GM23338 (cell line): ENCODE data around the gene ERVH48-1. TPM values are rescaled to one million over a fixed set of nuclear protein-coding genes. Genes with fewer than 3 reads are reported as not detected.

Experiments
- ATAC-seq: fragments of 200-7000 bp; cut with Tn5 transposase; 3 replicates; pipeline ENCODE4 v1.9.1; 2020
- DNase-seq: peaks from one replicate; pipeline ENCODE4 v3.0.0-alpha.2; 2015; ENCODE audit warnings: low spot score
- H2AFZ ChIP-seq: fragments of 200-600 bp; sonication (generic); 2 replicates; pipeline ENCODE4 v1.8.0; 2016; ENCODE audit warnings: antibody characterized with exemption, mild to moderate bottlenecking, moderate library complexity
- H3F3A ChIP-seq: fragments of 200-600 bp; sonication (generic); replicated peaks from 2 replicates; pipeline ENCODE4 v1.8.0; 2017; ENCODE audit warnings: antibody characterized with exemption, mixed run types, low read depth
- H3K27ac ChIP-seq: fragments of 200-600 bp; sonication (generic); 2 replicates; pipeline ENCODE4 v1.6.1; 2016; ENCODE audit warnings: low read depth
- H3K27me3 ChIP-seq: fragments of 200-600 bp; sonication (generic); 2 replicates; pipeline ENCODE4 v1.8.0; 2016; ENCODE audit warnings: mild to moderate bottlenecking, mixed run types, moderate library complexity; ENCODE audit not compliant: insufficient read depth
- H3K36me3 ChIP-seq: fragments of 200-600 bp; sonication (generic); 2 replicates; pipeline ENCODE4 v1.8.0; 2016; ENCODE audit warnings: mild to moderate bottlenecking; ENCODE audit not compliant: insufficient read depth
- H3K4me1 ChIP-seq: fragments of 200-600 bp; sonication (generic); 2 replicates; pipeline ENCODE4 v1.8.0; 2016; ENCODE audit warnings: mild to moderate bottlenecking, moderate library complexity; ENCODE audit not compliant: insufficient read depth
- H3K4me2 ChIP-seq: fragments of 200-600 bp; sonication (generic); 2 replicates; pipeline ENCODE4 v1.7.1; 2017; ENCODE audit warnings: mixed run types
- H3K4me3 ChIP-seq: fragments of 200-600 bp; sonication (generic); 2 replicates; pipeline ENCODE4 v1.6.1; 2016; ENCODE audit warnings: mixed run types
- H3K79me2 ChIP-seq: fragments of 200-600 bp; sonication (generic); replicated peaks from 2 replicates; pipeline ENCODE4 v1.8.0; 2017; ENCODE audit warnings: mild to moderate bottlenecking; ENCODE audit not compliant: insufficient read depth
- H3K9me2 ChIP-seq: fragments of 200-600 bp; sonication (generic); 2 replicates; pipeline ENCODE4 v1.8.0; 2017; ENCODE audit not compliant: insufficient read depth
- H4K20me1 ChIP-seq: fragments of 200-600 bp; sonication (generic); replicated peaks from 2 replicates; pipeline ENCODE4 v1.8.0; 2017; ENCODE audit warnings: mild to moderate bottlenecking; ENCODE audit not compliant: insufficient read depth
- H3K27ac Mint-ChIP-seq: 2 replicates; pipeline ENCODE4 v1.8.0; 2020; ENCODE audit warnings: inconsistent platforms, mild to moderate bottlenecking, moderate library complexity, mixed read lengths
- H3K27me3 Mint-ChIP-seq: 3 replicates; pipeline ENCODE4 v1.8.0; 2022; ENCODE audit warnings: low read depth, mild to moderate bottlenecking, moderate library complexity, mixed read lengths, inconsistent platforms; ENCODE audit not compliant: insufficient read depth, poor library complexity
- H3K36me3 Mint-ChIP-seq: 3 replicates; pipeline ENCODE4 v1.8.0; 2021; ENCODE audit warnings: low read depth, mild to moderate bottlenecking, inconsistent platforms, moderate library complexity, mixed read lengths
- H3K4me1 Mint-ChIP-seq: 3 replicates; pipeline ENCODE4 v1.8.0; 2020; ENCODE audit warnings: mild to moderate bottlenecking, inconsistent platforms, mixed read lengths
- H3K4me3 Mint-ChIP-seq: 3 replicates; pipeline ENCODE4 v1.8.0; 2021; ENCODE audit warnings: moderate library complexity, mild to moderate bottlenecking, inconsistent platforms, mixed read lengths
- H3K9me3 Mint-ChIP-seq: 3 replicates; pipeline ENCODE4 v1.8.0; 2020; ENCODE audit warnings: moderate library complexity, mild to moderate bottlenecking, inconsistent platforms, mixed read lengths
- CREB1 ChIP-seq: fragments of 250-450 bp; sonication (Bioruptor Pico); IDR thresholded peaks from 2 replicates; pipeline ENCODE4 v1.5.0; 2020; ENCODE audit warnings: low read depth, mild to moderate bottlenecking, moderate library complexity
- EZH2 ChIP-seq: fragments of 200-600 bp; sonication (generic); IDR thresholded peaks from one replicate; pipeline ENCODE4 v1.8.0; 2017; ENCODE audit warnings: antibody characterized with exemption, mild to moderate bottlenecking, low read depth; ENCODE audit not compliant: unreplicated experiment
- EZH2phosphoT487 ChIP-seq: fragments of 200-600 bp; sonication (generic); IDR thresholded peaks from one replicate; pipeline ENCODE4 v1.8.1; 2018; ENCODE audit warnings: antibody characterized with exemption; ENCODE audit not compliant: unreplicated experiment
- POLR2AphosphoS5 ChIP-seq: IDR thresholded peaks from 2 replicates; pipeline ENCODE4 v1.6.1; 2016; ENCODE audit warnings: antibody characterized with exemption, low read depth
- REST ChIP-seq: IDR thresholded peaks from one replicate; pipeline ENCODE4 v1.6.1; 2018; ENCODE audit warnings: antibody characterized with exemption; ENCODE audit not compliant: unreplicated experiment
- STAT1 ChIP-seq: IDR thresholded peaks from one replicate; pipeline ENCODE4 v1.6.1; 2016; ENCODE audit warnings: antibody characterized with exemption; ENCODE audit not compliant: unreplicated experiment
- ZNF114 ChIP-seq: fragments of 250-450 bp; sonication (Bioruptor Pico); IDR thresholded peaks from 2 replicates; pipeline ENCODE4 v1.5.0; 2020; ENCODE audit warnings: mild to moderate bottlenecking, moderate library complexity
- ZNF331 ChIP-seq: fragments of 250-450 bp; sonication (Bioruptor Pico); IDR thresholded peaks from 2 replicates; pipeline ENCODE4 v1.5.0; 2020; ENCODE audit warnings: low read depth, mild to moderate bottlenecking, moderate library complexity
- polyA plus RNA-seq: library from polyadenylated mRNA; unstranded; fragments of >200 nt; fragmentation: Nextera tagmentation; extraction: Ambion mirVana; gene quantifications from 2 replicates; pipeline ENCODE4 v1.2.1, GENCODE V29; 2016
- total RNA-seq: library from RNA; depleted of rRNA; stranded (reverse); fragments of >200 nt; shearing (Covaris generic); gene quantifications from 2 replicates; pipeline ENCODE4 v1.2.3, GENCODE V29; 2014
- TF ChIP-seq, protein P1 (sequence below): IDR thresholded peaks from 2 replicates; pipeline ENCODE4 v1.6.1; 2016; ENCODE audit warnings: antibody characterized with exemption
- TF ChIP-seq, protein P2 (sequence below), 2 experiments: fragments of 200-600 bp in 1 of 2; sonication (generic) in 1 of 2; conservative IDR thresholded peaks; 2 replicates each; pipeline versions ENCODE4 v1.5.1 to v1.6.1; 2016 to 2017; ENCODE audit warnings: antibody characterized with exemption in 2 of 2, low read depth in 2 of 2, mild to moderate bottlenecking in 2 of 2, moderate library complexity in 1 of 2

Gene ERVH48-1
- total and polyA plus RNA-seq, 2 experiments from 2014 or later, result 31.7 to 37.0 TPM

DNA sequence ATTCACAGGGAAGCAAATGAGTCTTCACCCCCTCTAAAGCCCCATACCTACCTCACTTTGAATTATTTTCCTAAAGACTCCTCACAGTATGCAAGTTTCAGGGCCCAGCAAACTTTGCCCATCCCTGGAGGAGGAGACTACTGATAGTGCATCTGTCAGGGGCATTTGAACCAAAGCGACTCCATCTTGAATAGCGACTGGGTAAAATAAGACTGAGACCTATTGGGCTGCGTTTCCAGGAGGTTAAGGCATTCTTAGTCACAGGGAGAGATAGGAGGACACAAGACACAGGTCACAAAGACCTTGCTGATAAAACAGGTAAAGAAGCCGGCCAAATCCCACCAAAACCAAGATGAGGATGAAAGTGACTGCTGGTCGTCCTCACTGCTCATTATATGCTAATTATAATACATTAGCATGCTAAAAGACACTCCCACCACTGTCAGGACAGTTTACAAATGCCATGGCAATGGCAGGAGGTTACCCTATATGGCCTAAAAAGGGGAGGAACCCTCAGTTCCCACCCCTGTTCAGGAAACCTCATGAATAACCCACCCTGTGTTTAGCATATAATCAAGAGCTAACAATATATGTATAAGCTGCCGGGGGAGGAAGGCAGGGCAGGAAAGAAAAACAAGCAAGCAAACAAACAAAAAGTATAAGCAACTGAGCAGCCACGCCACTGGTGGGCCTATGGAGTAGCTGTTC is 45.7 kb upstream of the ERVH48-1 start:
- H3K4me3 Mint-ChIP-seq, result no peak overlapping the region; the same call in 2 of the 3 replicates
- no peak overlapping the region for H3K4me3 ChIP-seq
- H3F3A ChIP-seq, result no peaks in the 10 kb centered on the region
- H3K79me2 ChIP-seq, result peaks cover 10% of the 10 kb centered on the region
- peaks cover 3% of the 10 kb centered on the region; the same call in 1 of the 2 replicates for H3K9me2 ChIP-seq
- no peaks in the 10 kb centered on the region for H4K20me1 ChIP-seq
- H3K27me3 Mint-ChIP-seq, result peaks cover 20% of the 10 kb centered on the region
- H3K4me1 Mint-ChIP-seq, result peaks cover 28% of the 10 kb centered on the region
- H3K27me3 ChIP-seq, result no peaks in the 10 kb centered on the region
- H3K4me2 ChIP-seq, result 0 out of 2 replicates have a peak overlapping the region, but pooled peaks have one; percentile 42
- peaks cover 2% of the 10 kb centered on the region; the same call in 2 of the 3 replicates for H3K9me3 Mint-ChIP-seq
- ATAC-seq (no peak), DNase-seq (peak; percentile 45)
- no peaks in the 10 kb centered on the region for H3K36me3 ChIP-seq
- peak overlapping the region; percentile 77; the same call in 1 of the 2 replicates for H3K27ac Mint-ChIP-seq
- peak overlapping the region; percentile 92; the same call in 1 of the 2 replicates for H3K27ac ChIP-seq
- TF ChIP-seq POLR2AphosphoS5 (no peak), ZNF114 (CRISPR knock-in tag) (no peak), EZH2 (no peak), ZNF331 (CRISPR knock-in tag) (no peak)
- TF ChIP-seq, protein P1, sequence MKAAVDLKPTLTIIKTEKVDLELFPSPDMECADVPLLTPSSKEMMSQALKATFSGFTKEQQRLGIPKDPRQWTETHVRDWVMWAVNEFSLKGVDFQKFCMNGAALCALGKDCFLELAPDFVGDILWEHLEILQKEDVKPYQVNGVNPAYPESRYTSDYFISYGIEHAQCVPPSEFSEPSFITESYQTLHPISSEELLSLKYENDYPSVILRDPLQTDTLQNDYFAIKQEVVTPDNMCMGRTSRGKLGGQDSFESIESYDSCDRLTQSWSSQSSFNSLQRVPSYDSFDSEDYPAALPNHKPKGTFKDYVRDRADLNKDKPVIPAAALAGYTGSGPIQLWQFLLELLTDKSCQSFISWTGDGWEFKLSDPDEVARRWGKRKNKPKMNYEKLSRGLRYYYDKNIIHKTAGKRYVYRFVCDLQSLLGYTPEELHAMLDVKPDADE, result no peak
- TF ChIP-seq, protein P2, sequence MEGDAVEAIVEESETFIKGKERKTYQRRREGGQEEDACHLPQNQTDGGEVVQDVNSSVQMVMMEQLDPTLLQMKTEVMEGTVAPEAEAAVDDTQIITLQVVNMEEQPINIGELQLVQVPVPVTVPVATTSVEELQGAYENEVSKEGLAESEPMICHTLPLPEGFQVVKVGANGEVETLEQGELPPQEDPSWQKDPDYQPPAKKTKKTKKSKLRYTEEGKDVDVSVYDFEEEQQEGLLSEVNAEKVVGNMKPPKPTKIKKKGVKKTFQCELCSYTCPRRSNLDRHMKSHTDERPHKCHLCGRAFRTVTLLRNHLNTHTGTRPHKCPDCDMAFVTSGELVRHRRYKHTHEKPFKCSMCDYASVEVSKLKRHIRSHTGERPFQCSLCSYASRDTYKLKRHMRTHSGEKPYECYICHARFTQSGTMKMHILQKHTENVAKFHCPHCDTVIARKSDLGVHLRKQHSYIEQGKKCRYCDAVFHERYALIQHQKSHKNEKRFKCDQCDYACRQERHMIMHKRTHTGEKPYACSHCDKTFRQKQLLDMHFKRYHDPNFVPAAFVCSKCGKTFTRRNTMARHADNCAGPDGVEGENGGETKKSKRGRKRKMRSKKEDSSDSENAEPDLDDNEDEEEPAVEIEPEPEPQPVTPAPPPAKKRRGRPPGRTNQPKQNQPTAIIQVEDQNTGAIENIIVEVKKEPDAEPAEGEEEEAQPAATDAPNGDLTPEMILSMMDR (conservative IDR thresholded peaks at IDR 0.05; ENCODE audit: low read depth in 2 of 2), result no peak
- H3K36me3 Mint-ChIP-seq, result peaks cover 3% of the 10 kb centered on the region
- peaks cover 26% of the 10 kb centered on the region for H3K4me1 ChIP-seq
- no peak overlapping the region for H2AFZ ChIP-seq

GRCh38 chr21:42969193-42969600 is 43.8 kb upstream of the ERVH48-1 start:
- Histone ChIP-seq H3F3A (no peaks in the 10 kb centered on the region), H3K4me3 (no peak overlapping the region), H3K79me2 (no peaks in the 10 kb centered on the region), H3K27ac (no peak overlapping the region), H4K20me1 (no peaks in the 10 kb centered on the region), H2AFZ (peak overlapping the region; percentile 66; the same call in 1 of the 2 replicates), H3K4me2 (no peak overlapping the region), H3K9me2 (peaks cover 3% of the 10 kb centered on the region; the same call in 1 of the 2 replicates), H3K36me3 (no peaks in the 10 kb centered on the region), H3K4me1 (peaks cover 21% of the 10 kb centered on the region), H3K27me3 (no peaks in the 10 kb centered on the region)
- Mint-ChIP-seq H3K36me3 (no peaks in the 10 kb centered on the region; the same call in 2 of the 3 replicates), H3K4me3 (no peak overlapping the region), H3K4me1 (peaks cover 25% of the 10 kb centered on the region), H3K27ac (no peak overlapping the region), H3K9me3 (no peaks in the 10 kb centered on the region), H3K27me3 (peaks cover 23% of the 10 kb centered on the region)
- DNase-seq (no peak), ATAC-seq (no peak)
- TF ChIP-seq STAT1 (no peak), REST (no peak), CREB1 (CRISPR knock-in tag) (no peak), EZH2phosphoT487 (no peak)
